A673 (cell line): ENCODE data around the gene TENT5C.

ENCODE experiments used
- CTCF ChIP-seq: fragments of 300-800, 200-600 bp; sonication (generic); conservative IDR thresholded peaks from 2 replicates; pipeline ENCODE4 v1.5.1; 2017; ENCODE audit warnings: low read depth, mild to moderate bottlenecking, antibody characterized with exemption, low read length, moderate library complexity, mixed read lengths
- EZH2 ChIP-seq: fragments of 200-600 bp; sonication (generic); IDR thresholded peaks from 2 replicates; pipeline ENCODE4 v1.6.1; 2017; ENCODE audit warnings: borderline replicate concordance, low read depth, mild to moderate bottlenecking, mixed read lengths, antibody characterized with exemption, low read length; ENCODE audit not compliant: poor library complexity, severe bottlenecking

DNA sequence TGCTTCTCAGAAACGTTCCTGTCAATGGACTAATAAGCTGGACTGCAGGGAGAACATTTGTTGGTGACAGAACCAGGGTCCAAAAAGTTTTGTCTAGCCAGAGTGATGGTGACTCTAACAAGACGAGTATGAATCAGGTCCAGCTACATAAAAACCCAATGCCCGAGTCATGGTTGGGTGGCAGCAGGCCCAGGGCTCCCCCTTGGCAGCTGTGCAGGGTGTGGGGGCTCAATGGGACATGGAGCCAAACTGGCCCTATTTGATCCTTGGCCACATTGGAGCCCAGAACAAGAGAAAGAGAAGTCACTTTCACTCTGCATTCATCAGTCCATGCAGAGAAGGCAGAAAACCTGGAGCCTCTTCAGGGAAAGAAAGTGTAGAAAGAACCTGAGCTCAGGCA, 37.9 kb upstream of the TENT5C start:
- TF ChIP-seq CTCF (no peak), EZH2 (no peak)
